RWPE1 (cell line): ENCODE data around the gene UBE2G2.

ENCODE experiments used
- CTCF ChIA-PET: fragments of 350-600 bp; sonication (Branson Sonifier 250); formaldehyde crosslinking; extraction: SDS; loops from one replicate; lab custom pipeline; 2021; lab: Yijun Ruan, JAX
- POLR2A ChIA-PET: fragments of 400-600 bp; formaldehyde crosslinking; extraction: SDS; loops from one replicate; lab custom pipeline; 2020; ENCODE audit warnings: antibody characterized with exemption; ENCODE audit not compliant: low non-redundant PET; lab: Yijun Ruan, JAX
- DNase-seq: peaks from one replicate; pipeline ENCODE4 v3.0.0; 2012; ENCODE audit warnings: low spot score
- H3K27ac ChIP-seq: fragments of 450-650 bp; 2 replicates; pipeline ENCODE4 v1.5.1; 2017
- TF ChIP-seq, protein P1 (sequence below): fragments of 450-650 bp; conservative IDR thresholded peaks from 2 replicates; pipeline ENCODE4 v1.5.1; 2017; ENCODE audit warnings: low read depth, mild to moderate bottlenecking

UBE2G2 gene

DNA sequence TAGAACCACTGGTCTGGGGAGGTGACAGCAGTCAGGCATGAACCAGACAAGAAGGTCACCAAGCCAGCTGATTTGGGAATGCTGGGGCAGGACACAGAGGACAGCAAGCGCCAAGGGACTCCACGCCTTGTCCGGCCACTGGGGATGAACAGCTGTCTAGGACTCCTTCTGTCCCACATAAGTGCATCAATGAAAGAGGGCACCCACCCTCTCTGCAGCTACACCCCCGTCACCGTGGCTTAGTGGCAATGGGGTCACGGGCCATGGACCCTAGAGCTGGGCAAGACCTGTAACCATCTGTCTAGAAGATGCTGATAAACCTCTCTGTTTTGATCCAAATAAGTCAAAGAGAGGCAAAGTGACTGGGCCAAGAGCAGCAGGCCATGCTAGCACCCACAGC, 16.8 kb downstream of the UBE2G2 start:
- no peak overlapping the region for H3K27ac ChIP-seq
- CTCF ChIA-PET: interaction anchor here (0.6 to 0.8 kb wide), 2 partner anchors 8 to 62 kb away, joined by 4 read pairs; no protein-coding TSS in a partner anchor
- DNase-seq: no peak
- POLR2A ChIA-PET: interaction anchor here (0.6 kb wide), 1 partner anchor 11 kb away, joined by 3 read pairs; no protein-coding TSS in a partner anchor
- TF ChIP-seq, protein P1, sequence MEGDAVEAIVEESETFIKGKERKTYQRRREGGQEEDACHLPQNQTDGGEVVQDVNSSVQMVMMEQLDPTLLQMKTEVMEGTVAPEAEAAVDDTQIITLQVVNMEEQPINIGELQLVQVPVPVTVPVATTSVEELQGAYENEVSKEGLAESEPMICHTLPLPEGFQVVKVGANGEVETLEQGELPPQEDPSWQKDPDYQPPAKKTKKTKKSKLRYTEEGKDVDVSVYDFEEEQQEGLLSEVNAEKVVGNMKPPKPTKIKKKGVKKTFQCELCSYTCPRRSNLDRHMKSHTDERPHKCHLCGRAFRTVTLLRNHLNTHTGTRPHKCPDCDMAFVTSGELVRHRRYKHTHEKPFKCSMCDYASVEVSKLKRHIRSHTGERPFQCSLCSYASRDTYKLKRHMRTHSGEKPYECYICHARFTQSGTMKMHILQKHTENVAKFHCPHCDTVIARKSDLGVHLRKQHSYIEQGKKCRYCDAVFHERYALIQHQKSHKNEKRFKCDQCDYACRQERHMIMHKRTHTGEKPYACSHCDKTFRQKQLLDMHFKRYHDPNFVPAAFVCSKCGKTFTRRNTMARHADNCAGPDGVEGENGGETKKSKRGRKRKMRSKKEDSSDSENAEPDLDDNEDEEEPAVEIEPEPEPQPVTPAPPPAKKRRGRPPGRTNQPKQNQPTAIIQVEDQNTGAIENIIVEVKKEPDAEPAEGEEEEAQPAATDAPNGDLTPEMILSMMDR: no peak

DNA sequence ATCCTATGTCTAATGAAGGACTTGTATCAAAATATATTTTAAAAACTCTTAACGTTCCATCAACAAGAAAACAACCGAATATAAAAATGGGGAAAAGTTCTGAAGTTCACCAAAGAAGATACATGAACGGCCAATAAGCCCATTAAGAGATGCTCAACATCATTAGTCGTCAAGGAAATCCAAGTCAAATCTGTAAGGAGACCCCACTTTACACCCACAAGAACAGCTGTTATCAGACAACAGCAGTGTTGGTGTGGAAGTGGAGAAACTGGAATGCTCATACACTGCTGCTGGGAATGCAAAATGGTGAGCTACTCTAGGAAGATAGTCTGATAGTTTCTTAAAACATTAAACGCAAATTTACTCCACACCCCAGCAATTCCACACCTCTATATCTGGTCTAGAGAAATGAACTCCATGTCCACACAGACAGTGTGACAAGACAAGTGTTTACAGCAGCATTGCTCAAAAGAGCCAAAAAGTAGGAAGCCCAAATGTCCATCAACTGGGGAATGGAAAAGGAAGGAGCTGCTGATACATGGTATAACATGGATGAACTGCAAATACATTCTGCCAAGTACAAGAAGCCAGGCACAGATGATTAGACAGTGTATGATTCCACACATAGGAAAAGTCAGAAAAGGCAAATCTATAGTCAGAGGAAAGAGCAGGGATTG, 18.5 kb downstream of the UBE2G2 start:
- H3K27ac ChIP-seq: no peak overlapping the region
- TF ChIP-seq, protein P1: no peak
- POLR2A ChIA-PET: no interaction called here
- no peak for DNase-seq
- CTCF ChIA-PET: interaction anchor here (1.0 kb wide), 1 partner anchor 10 kb away, joined by 6 read pairs; no protein-coding TSS in a partner anchor

DNA sequence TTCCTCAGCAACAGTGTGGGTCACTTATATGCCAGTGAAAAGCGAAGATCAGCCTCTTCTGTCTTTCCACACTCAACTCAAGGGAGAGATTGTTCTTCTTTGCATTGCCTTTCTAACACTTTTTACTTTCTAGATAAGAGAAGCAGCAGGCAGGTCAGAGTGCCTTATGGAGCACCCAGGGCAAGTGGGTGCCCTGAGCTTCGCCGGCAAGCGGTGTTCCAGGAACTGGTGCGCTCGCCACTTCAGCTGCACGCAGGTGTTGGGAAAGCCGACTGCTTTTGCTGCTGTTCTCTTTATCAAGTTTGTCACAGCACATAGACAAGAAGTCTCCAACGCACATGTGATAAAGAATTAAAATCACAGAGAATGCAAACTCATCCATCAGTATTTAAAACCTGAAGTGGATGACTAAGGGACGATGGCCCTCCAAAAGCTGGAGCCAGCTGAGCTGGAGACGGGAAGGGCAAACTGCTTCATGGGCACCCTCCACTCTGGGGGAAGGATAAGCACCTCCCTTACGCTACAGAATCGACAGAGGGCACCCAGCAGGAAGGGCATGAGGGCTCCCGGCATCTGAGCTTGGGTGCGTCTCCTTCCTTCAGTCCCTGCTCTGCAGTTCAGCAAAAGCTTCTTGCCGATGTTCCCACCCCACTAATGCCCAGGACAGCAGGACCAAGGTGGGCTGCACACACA, 20.7 kb downstream of the UBE2G2 start:
- H3K27ac ChIP-seq: no peak overlapping the region
- ChIA-PET CTCF (interaction anchor here (0.9 kb wide), 1 partner anchor 12 kb away, joined by 4 read pairs; no protein-coding TSS in a partner anchor), POLR2A (no interaction called here)
- no peak for DNase-seq
- TF ChIP-seq, protein P1: no peak

DNA sequence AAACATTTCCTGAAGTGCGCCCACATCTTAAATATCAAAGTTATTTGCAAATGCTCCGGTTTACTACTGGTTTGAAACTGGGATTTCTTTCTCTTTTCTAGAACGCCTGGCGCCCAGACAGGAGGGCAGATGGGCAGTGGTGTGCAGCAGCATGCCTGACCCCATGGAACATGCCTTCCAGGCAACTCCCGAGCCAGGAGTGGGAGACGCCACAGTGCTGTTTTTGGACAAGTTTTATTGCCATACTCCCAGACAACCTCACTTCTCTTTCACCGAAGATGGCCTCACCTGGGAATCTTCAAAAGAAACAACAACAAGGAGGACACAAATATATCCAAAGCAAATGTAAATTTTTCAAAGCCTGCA, 21.5 kb downstream of the UBE2G2 start:
- CTCF ChIA-PET: no interaction called here
- no peak for DNase-seq
- POLR2A ChIA-PET: no interaction called here
- no peak overlapping the region; the same call in 1 of the 2 replicates for H3K27ac ChIP-seq
- TF ChIP-seq, protein P1: no peak

- ChIA-PET CTCF (interaction anchor here (0.6 kb wide), 1 partner anchor 58 kb away, joined by 8 read pairs; no protein-coding TSS in a partner anchor), POLR2A (no interaction called here)
- no peak for DNase-seq
- no peak overlapping the region; the same call in 1 of the 2 replicates for H3K27ac ChIP-seq
- TF ChIP-seq, protein P1: no peak
Observed at GRCh38 chr21:44779417-44780136, 22.0 kb downstream of the UBE2G2 start.

- TF ChIP-seq, protein P1: no peak
- DNase-seq: no peak
- ChIA-PET CTCF (interaction anchor here (0.6 to 0.7 kb wide), 2 partner anchors 58 to 501 kb away, joined by 3 to 8 read pairs; no protein-coding TSS in a partner anchor), POLR2A (no interaction called here)
- no peak overlapping the region for H3K27ac ChIP-seq
Observed at GRCh38 chr21:44778983-44779382, 22.6 kb downstream of the UBE2G2 start.
